Measurements from ENCODE around the gene KCTD3. TPM values are rescaled to one million over a fixed set of nuclear protein-coding genes. Genes with fewer than 3 reads are reported as not detected.

The KCTD3 gene
- total RNA-seq, 4 donors from 2014 or later: 62.4 to 99.8 (median 82.0) TPM

- Histone ChIP-seq H3K4me1 (no peaks in the 10 kb centered on the region), H3K4me3 (no peak overlapping the region), H3K27me3 (no peaks in the 10 kb centered on the region), H3K27ac (no peak overlapping the region), H3K36me3 (no peaks in the 10 kb centered on the region), H3K9me3 (peaks cover 0 to 27% (median 3%) of the 10 kb centered on the region in 4 donors)
- TF ChIP-seq EP300 (IDR thresholded peaks at IDR 0.05) (no peak), POLR2A (IDR thresholded peaks at IDR 0.05) (no peak), CTCF (IDR thresholded peaks at IDR 0.05) (no peak)
- 94 to 95% methylated on average over 1 of the region's 1 CpG for WGBS, 2 donors
- no peak for DNase-seq (ENCODE audit: low spot score in 2 of 2)
Measured at GRCh38 chr1:215554865-215555264, 12.2 kb upstream of the KCTD3 start.

GRCh38 chr1:215555531-215555930, 11.6 kb upstream of the KCTD3 start:
- WGBS, 2 donors: 72 to 73% methylated on average over 1 of the region's 1 CpG
- no peak for DNase-seq (ENCODE audit: low spot score in 2 of 2)
- TF ChIP-seq POLR2A (IDR thresholded peaks at IDR 0.05) (no peak), EP300 (IDR thresholded peaks at IDR 0.05) (no peak), CTCF (IDR thresholded peaks at IDR 0.05) (no peak)
- no peaks in the 10 kb centered on the region for H3K36me3 ChIP-seq
- no peaks in the 10 kb centered on the region for H3K27me3 ChIP-seq
- H3K9me3 ChIP-seq: peaks cover 0 to 27% (median 3%) of the 10 kb centered on the region in 4 donors
- no peak overlapping the region for H3K4me3 ChIP-seq
- no peak overlapping the region for H3K27ac ChIP-seq
- no peaks in the 10 kb centered on the region for H3K4me1 ChIP-seq

DNA sequence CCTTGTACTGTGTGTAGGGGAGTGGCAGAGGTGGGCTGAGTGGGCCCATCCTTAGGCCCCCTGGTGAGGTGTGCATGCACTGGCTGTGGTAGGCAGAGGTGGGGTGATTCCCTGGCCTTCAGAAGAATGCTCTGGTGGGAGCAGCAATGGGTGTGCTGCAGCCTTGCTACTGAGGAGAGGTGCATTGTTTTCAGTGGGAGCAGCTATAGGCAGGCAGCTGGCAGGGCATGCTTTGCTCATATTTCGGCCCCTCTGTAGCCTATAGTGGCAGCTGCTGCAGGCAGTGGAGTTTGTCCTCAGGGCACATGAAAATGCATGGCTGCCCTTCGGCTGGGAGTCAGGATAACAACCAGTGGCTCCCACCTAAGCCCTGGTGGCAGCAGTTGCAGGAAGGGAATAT, 10.1 kb upstream of the KCTD3 start:
- Histone ChIP-seq H3K4me1 (no peaks in the 10 kb centered on the region), H3K4me3 (no peak overlapping the region), H3K27ac (no peak overlapping the region), H3K27me3 (no peaks in the 10 kb centered on the region), H3K9me3 (peaks cover 0 to 23% (median 3%) of the 10 kb centered on the region in 4 donors), H3K36me3 (no peaks in the 10 kb centered on the region)
- 90 to 91% methylated on average over 1 to 2 of the region's 2 CpGs for WGBS, 2 donors
- no peak for DNase-seq (ENCODE audit: low spot score in 2 of 2)
- TF ChIP-seq CTCF (IDR thresholded peaks at IDR 0.05): no peak
- TF ChIP-seq EP300 (IDR thresholded peaks at IDR 0.05): no peak
- TF ChIP-seq POLR2A (IDR thresholded peaks at IDR 0.05): no peak

DNA sequence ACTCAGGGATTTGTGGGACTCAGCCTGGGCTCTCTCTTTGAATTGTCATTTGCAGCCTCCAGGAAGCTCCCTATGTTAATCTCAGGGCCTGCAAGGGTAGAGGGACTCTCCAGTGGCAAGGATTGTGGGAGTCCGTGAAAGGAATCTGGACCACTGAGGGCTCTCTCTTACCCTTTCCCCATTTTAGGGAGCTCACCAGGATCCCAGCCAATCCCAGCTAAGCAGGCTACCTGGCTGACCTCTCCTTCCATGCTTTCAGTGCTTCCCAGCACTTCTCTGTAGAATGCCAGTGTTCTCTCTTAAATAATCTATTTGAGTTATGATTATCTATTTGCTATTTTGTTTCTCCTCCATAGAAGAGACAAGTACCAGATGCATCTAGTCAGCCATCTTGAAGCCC, 9.6 kb upstream of the KCTD3 start:
- H3K4me1 ChIP-seq: no peaks in the 10 kb centered on the region
- no peaks in the 10 kb centered on the region for H3K27me3 ChIP-seq
- H3K4me3 ChIP-seq: no peak overlapping the region
- 89 to 100% methylated on average over 1 of the region's 1 CpG for WGBS, 2 donors
- H3K27ac ChIP-seq: peak overlapping the region in 1 of 4 donors; percentile 16
- peaks cover 0 to 23% (median 3%) of the 10 kb centered on the region in 4 donors for H3K9me3 ChIP-seq
- no peaks in the 10 kb centered on the region for H3K36me3 ChIP-seq
- TF ChIP-seq EP300 (IDR thresholded peaks at IDR 0.05): no peak
- TF ChIP-seq CTCF (IDR thresholded peaks at IDR 0.05): no peak
- TF ChIP-seq POLR2A (IDR thresholded peaks at IDR 0.05): no peak
- DNase-seq (ENCODE audit: low spot score in 2 of 2): no peak

DNA sequence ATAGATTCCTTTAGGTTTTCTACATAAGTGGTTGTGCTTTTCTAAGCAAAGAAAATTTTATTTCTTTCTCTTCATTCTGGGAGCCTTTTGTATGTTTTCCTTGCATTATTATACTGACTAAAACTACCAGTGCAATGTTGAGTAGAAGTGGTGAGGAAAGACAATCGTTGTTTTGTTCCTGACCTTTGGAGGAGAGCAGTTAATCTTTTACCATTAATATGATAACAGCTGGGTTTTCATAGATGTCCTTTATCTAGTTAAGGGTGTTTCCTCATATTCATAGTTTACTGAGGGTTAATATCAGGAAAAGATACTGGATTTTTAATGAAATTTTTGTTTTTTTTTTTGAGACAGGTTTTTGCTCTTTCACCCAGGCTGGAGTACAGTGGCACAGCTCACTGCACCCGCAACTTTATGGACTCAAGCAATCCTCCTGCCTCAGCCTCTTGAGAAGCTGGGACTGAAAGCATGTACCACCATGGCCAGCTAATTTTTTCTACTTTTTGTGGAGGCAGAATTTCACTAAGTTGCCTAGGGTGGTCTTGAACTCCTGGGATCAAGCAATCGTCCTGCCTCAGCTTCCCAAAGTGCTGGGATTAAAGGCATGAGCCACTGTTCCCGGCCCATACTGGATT, 9.0 kb upstream of the KCTD3 start:
- no peak overlapping the region for H3K27ac ChIP-seq
- no peak for TF ChIP-seq CTCF (IDR thresholded peaks at IDR 0.05)
- no peak for TF ChIP-seq POLR2A (IDR thresholded peaks at IDR 0.05)
- no peak for TF ChIP-seq EP300 (IDR thresholded peaks at IDR 0.05)
- no peak for DNase-seq (ENCODE audit: low spot score in 2 of 2)
- no peaks in the 10 kb centered on the region for H3K27me3 ChIP-seq
- no peak overlapping the region for H3K4me3 ChIP-seq
- H3K4me1 ChIP-seq: no peaks in the 10 kb centered on the region
- peaks cover 0 to 23% (median 3%) of the 10 kb centered on the region in 4 donors for H3K9me3 ChIP-seq
- 79% methylated on average over 4 of the region's 4 CpGs for WGBS, 2 donors
- H3K36me3 ChIP-seq: no peaks in the 10 kb centered on the region
